Amniotic epithelial cell (primary cell): ENCODE measurements around the gene CHCT1.
"Not testable (repeated sequence)": the region's sequence is repeated elsewhere in the genome, so short reads cannot be mapped to it uniquely, and the experiment has no call there.

ENCODE experiments used
- DNase-seq: peaks from one replicate; pipeline ENCODE4 v3.0.0-alpha.2; 2010; ENCODE audit warnings: low read depth

Gene CHCT1

GRCh38 chr17:60398227-60398959, 23.9 kb upstream of the CHCT1 start:
- no peak for DNase-seq

- no peak for DNase-seq
Measured at GRCh38 chr17:60401819-60402218, 20.5 kb upstream of the CHCT1 start.

- DNase-seq, result no peak
Measured at GRCh38 chr17:60403523-60403810, 18.8 kb upstream of the CHCT1 start.

GRCh38 chr17:60403962-60404361, 18.3 kb upstream of the CHCT1 start:
- no peak for DNase-seq

- no peak for DNase-seq
Measured at GRCh38 chr17:60406887-60407286, 15.4 kb upstream of the CHCT1 start.

- no peak for DNase-seq
Measured at GRCh38 chr17:60410001-60410400, 12.3 kb upstream of the CHCT1 start.

GRCh38 chr17:60412701-60413100, 9.6 kb upstream of the CHCT1 start:
- DNase-seq, result no peak

- no peak for DNase-seq
Measured at GRCh38 chr17:60415146-60415545, 7.1 kb upstream of the CHCT1 start.

GRCh38 chr17:60416368-60416925, 5.8 kb upstream of the CHCT1 start:
- no peak for DNase-seq

GRCh38 chr17:60419003-60419402, 3.3 kb upstream of the CHCT1 start:
- DNase-seq, result not testable (repeated sequence)

GRCh38 chr17:60419875-60420274, 2.4 kb upstream of the CHCT1 start:
- not testable (repeated sequence) for DNase-seq

- DNase-seq, result peak; percentile 25
Measured at GRCh38 chr17:60421273-60422161, 772 bp upstream of the CHCT1 start.

GRCh38 chr17:60423865-60424264, 1.6 kb downstream of the CHCT1 start:
- DNase-seq, result no peak

- DNase-seq, result no peak
Measured at GRCh38 chr17:60425626-60426025, 3.3 kb downstream of the CHCT1 start.

GRCh38 chr17:60426596-60426995, 4.3 kb downstream of the CHCT1 start:
- DNase-seq, result no peak

GRCh38 chr17:60428491-60428890, 6.2 kb downstream of the CHCT1 start:
- not testable (repeated sequence) for DNase-seq

GRCh38 chr17:60430561-60430960, 8.3 kb downstream of the CHCT1 start:
- DNase-seq, result not testable (repeated sequence)

- not testable (repeated sequence) for DNase-seq
Measured at GRCh38 chr17:60433021-60433997, 11.0 kb downstream of the CHCT1 start.

GRCh38 chr17:60435244-60436167, 13.2 kb downstream of the CHCT1 start:
- DNase-seq, result peak; percentile 80

- DNase-seq, result no peak
Measured at GRCh38 chr17:60436676-60437075, 14.4 kb downstream of the CHCT1 start.

GRCh38 chr17:60439501-60439900, 17.2 kb downstream of the CHCT1 start:
- peak; percentile 54 for DNase-seq
